ENCODE results near the gene FOXP1. TPM values are rescaled to one million over a fixed set of nuclear protein-coding genes. Genes with fewer than 3 reads are reported as not detected.

The FOXP1 gene
- total and polyA plus RNA-seq, 9 of the 15 experiments (the other 6 are each of a cell fraction or from before 2014, with no cell fraction given), result 7.7 to 34.5 (median 13.7) TPM

- peak; percentile 41; the same call in 1 of the 2 replicates for TF ChIP-seq PML (IDR thresholded peaks at IDR 0.05; ENCODE audit: low read length)
- TF ChIP-seq CCNT2 (IDR thresholded peaks at IDR 0.05; ENCODE audit: borderline replicate concordance, extremely low read depth, insufficient read length, low read depth, low read length), result no peak
- TF ChIP-seq ZNF318 (IDR thresholded peaks at IDR 0.05; ENCODE audit: borderline replicate concordance in 1 of 2, low read depth in 1 of 2), result no peak
- peak; percentile 74 for TF ChIP-seq TCF3 (CRISPR knock-in tag; IDR thresholded peaks at IDR 0.05)
- no peak for TF ChIP-seq ZNF511 (CRISPR knock-in tag; IDR thresholded peaks at IDR 0.05)
- TF ChIP-seq PHB (CRISPR knock-in tag; IDR thresholded peaks at IDR 0.05), result no peak
- TF ChIP-seq ZNF445 (CRISPR knock-in tag; IDR thresholded peaks at IDR 0.05; ENCODE audit: low read depth), result no peak
- no peak for TF ChIP-seq ZNF436 (CRISPR knock-in tag; IDR thresholded peaks at IDR 0.05)
- TF ChIP-seq SIN3A (IDR thresholded peaks at IDR 0.05; ENCODE audit: borderline replicate concordance in 2 of 2, control insufficient read depth in 1 of 2, low read depth in 2 of 2, low read length in 2 of 2), result no peak
- no peak for TF ChIP-seq ZNF175 (CRISPR knock-in tag; IDR thresholded peaks at IDR 0.05; ENCODE audit: low read depth)
- no peak for TF ChIP-seq TAF7 (tag; IDR thresholded peaks at IDR 0.05)
- no peak for TF ChIP-seq ZNF830 (CRISPR knock-in tag; IDR thresholded peaks at IDR 0.05)
- no peak for TF ChIP-seq C11orf30 (IDR thresholded peaks at IDR 0.05; ENCODE audit: low read depth)
- TF ChIP-seq DPF2 (IDR thresholded peaks at IDR 0.05), result peak; percentile 79
- TF ChIP-seq ASH1L (IDR thresholded peaks at IDR 0.05; ENCODE audit: borderline replicate concordance, low read depth, partially characterized antibody), result no peak
- no peak for TF ChIP-seq HNRNPL (IDR thresholded peaks at IDR 0.05; ENCODE audit: low read depth, low read length)
- no peak for TF ChIP-seq ARID3B (CRISPR knock-in tag; IDR thresholded peaks at IDR 0.05; ENCODE audit: borderline replicate concordance)
- no peak for TF ChIP-seq CBX3 (IDR thresholded peaks at IDR 0.05; ENCODE audit: borderline replicate concordance in 1 of 2, low read length in 2 of 2)
- TF ChIP-seq NFRKB (IDR thresholded peaks at IDR 0.05; ENCODE audit: low read depth), result no peak
Measured at GRCh38 chr3:71400986-71401451, 182.5 kb downstream of the FOXP1 start (continued).
